Measurements from ENCODE around the gene ZNF281.
"Not testable (repeated sequence)": the region's sequence is repeated elsewhere in the genome, so short reads cannot be mapped to it uniquely, and the experiment has no call there.

Gene ZNF281

GRCh38 chr1:200442537-200443156 is 32.8 kb upstream of the ZNF281 start:
- no peak overlapping the region for H3K4me3 ChIP-seq (ENCODE audit: low read depth, low read length)
- DNase-seq (ENCODE audit: low read depth) = no peak
- no peak for TF ChIP-seq POLR2A (IDR thresholded peaks at IDR 0.05; ENCODE audit: extremely low read depth, insufficient read length)
- TF ChIP-seq MYC (IDR thresholded peaks at IDR 0.05; ENCODE audit: low read depth, low read length) = no peak
- TF ChIP-seq, protein P1, sequence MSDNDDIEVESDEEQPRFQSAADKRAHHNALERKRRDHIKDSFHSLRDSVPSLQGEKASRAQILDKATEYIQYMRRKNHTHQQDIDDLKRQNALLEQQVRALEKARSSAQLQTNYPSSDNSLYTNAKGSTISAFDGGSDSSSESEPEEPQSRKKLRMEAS (IDR thresholded peaks at IDR 0.05; ENCODE audit: low read depth, low read length) = no peak
- TF ChIP-seq, protein P2, sequence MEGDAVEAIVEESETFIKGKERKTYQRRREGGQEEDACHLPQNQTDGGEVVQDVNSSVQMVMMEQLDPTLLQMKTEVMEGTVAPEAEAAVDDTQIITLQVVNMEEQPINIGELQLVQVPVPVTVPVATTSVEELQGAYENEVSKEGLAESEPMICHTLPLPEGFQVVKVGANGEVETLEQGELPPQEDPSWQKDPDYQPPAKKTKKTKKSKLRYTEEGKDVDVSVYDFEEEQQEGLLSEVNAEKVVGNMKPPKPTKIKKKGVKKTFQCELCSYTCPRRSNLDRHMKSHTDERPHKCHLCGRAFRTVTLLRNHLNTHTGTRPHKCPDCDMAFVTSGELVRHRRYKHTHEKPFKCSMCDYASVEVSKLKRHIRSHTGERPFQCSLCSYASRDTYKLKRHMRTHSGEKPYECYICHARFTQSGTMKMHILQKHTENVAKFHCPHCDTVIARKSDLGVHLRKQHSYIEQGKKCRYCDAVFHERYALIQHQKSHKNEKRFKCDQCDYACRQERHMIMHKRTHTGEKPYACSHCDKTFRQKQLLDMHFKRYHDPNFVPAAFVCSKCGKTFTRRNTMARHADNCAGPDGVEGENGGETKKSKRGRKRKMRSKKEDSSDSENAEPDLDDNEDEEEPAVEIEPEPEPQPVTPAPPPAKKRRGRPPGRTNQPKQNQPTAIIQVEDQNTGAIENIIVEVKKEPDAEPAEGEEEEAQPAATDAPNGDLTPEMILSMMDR (IDR thresholded peaks at IDR 0.05; ENCODE audit: low read depth, low read length) = no peak

- DNase-seq (ENCODE audit: low read depth) = no peak
- H3K4me3 ChIP-seq (ENCODE audit: low read depth, low read length) = no peak overlapping the region
- TF ChIP-seq POLR2A (IDR thresholded peaks at IDR 0.05; ENCODE audit: extremely low read depth, insufficient read length) (no peak), MYC (IDR thresholded peaks at IDR 0.05; ENCODE audit: low read depth, low read length) (no peak)
- TF ChIP-seq, protein P2 (IDR thresholded peaks at IDR 0.05; ENCODE audit: low read depth, low read length) = no peak
- TF ChIP-seq, protein P1 (IDR thresholded peaks at IDR 0.05; ENCODE audit: low read depth, low read length) = no peak
Measured at GRCh38 chr1:200442023-200442422, 32.2 kb upstream of the ZNF281 start.

- H3K4me3 ChIP-seq (ENCODE audit: low read depth, low read length) = no peak overlapping the region
- DNase-seq (ENCODE audit: low read depth) = no peak
- no peak for TF ChIP-seq MYC (IDR thresholded peaks at IDR 0.05; ENCODE audit: low read depth, low read length)
- TF ChIP-seq, protein P1 (IDR thresholded peaks at IDR 0.05; ENCODE audit: low read depth, low read length) = no peak
- TF ChIP-seq, protein P2 (IDR thresholded peaks at IDR 0.05; ENCODE audit: low read depth, low read length) = no peak
- no peak for TF ChIP-seq POLR2A (IDR thresholded peaks at IDR 0.05; ENCODE audit: extremely low read depth, insufficient read length)
Measured at GRCh38 chr1:200438911-200439310, 29.1 kb upstream of the ZNF281 start.

GRCh38 chr1:200438413-200438812 is 28.6 kb upstream of the ZNF281 start:
- not testable (repeated sequence) for DNase-seq (ENCODE audit: low read depth)

GRCh38 chr1:200437556-200438203 is 27.8 kb upstream of the ZNF281 start:
- no peak overlapping the region for H3K4me3 ChIP-seq (ENCODE audit: low read depth, low read length)
- TF ChIP-seq, protein P1 (IDR thresholded peaks at IDR 0.05; ENCODE audit: low read depth, low read length) = no peak
- TF ChIP-seq POLR2A (IDR thresholded peaks at IDR 0.05; ENCODE audit: extremely low read depth, insufficient read length) (no peak), MYC (IDR thresholded peaks at IDR 0.05; ENCODE audit: low read depth, low read length) (no peak)
- TF ChIP-seq, protein P2 (IDR thresholded peaks at IDR 0.05; ENCODE audit: low read depth, low read length) = no peak
- DNase-seq (ENCODE audit: low read depth) = no peak

More at GRCh38 chr1:200438413-200438812, 28.6 kb upstream of the ZNF281 start:
- H3K4me3 ChIP-seq (ENCODE audit: low read depth, low read length) = not testable (repeated sequence)

GRCh38 chr1:200437088-200437487 is 27.3 kb upstream of the ZNF281 start:
- no peak for DNase-seq (ENCODE audit: low read depth)
- no peak for TF ChIP-seq MYC (IDR thresholded peaks at IDR 0.05; ENCODE audit: low read depth, low read length)
- TF ChIP-seq, protein P2 (IDR thresholded peaks at IDR 0.05; ENCODE audit: low read depth, low read length) = no peak
- no peak for TF ChIP-seq POLR2A (IDR thresholded peaks at IDR 0.05; ENCODE audit: extremely low read depth, insufficient read length)
- TF ChIP-seq, protein P1 (IDR thresholded peaks at IDR 0.05; ENCODE audit: low read depth, low read length) = no peak

More at GRCh38 chr1:200437088-200437487, 27.3 kb upstream of the ZNF281 start:
- H3K4me3 ChIP-seq (ENCODE audit: low read depth, low read length) = no peak overlapping the region
